ENCODE measurements around the gene MEIS2.

The MEIS2 gene

DNA sequence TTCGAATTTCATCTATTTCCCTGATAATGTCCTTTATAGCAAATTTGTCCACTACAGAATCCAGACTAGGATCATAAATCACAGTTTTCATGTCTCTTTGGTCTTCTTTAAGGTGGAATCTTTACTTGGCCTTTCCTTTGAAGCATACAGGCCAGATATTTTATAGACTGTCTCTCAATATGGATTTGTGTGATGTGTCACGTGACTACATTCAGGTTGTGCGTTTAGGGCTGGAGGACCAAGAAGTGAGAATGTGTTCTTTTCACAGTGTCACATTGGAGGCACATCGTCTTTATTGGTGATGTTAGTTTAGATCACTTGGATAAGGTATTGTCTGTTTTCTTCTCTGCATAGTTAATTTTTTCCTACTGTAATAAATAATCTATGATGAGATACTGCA lies 232.9 kb downstream of the MEIS2 start:
- H3K4me3 ChIP-seq (ENCODE audit: control insufficient read depth, low read depth, low read length) = no peak overlapping the region
- TF ChIP-seq, protein P1, sequence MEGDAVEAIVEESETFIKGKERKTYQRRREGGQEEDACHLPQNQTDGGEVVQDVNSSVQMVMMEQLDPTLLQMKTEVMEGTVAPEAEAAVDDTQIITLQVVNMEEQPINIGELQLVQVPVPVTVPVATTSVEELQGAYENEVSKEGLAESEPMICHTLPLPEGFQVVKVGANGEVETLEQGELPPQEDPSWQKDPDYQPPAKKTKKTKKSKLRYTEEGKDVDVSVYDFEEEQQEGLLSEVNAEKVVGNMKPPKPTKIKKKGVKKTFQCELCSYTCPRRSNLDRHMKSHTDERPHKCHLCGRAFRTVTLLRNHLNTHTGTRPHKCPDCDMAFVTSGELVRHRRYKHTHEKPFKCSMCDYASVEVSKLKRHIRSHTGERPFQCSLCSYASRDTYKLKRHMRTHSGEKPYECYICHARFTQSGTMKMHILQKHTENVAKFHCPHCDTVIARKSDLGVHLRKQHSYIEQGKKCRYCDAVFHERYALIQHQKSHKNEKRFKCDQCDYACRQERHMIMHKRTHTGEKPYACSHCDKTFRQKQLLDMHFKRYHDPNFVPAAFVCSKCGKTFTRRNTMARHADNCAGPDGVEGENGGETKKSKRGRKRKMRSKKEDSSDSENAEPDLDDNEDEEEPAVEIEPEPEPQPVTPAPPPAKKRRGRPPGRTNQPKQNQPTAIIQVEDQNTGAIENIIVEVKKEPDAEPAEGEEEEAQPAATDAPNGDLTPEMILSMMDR (conservative IDR thresholded peaks at IDR 0.05; ENCODE audit: control insufficient read depth, insufficient read depth, low read depth, low read length) = no peak
- DNase-seq (ENCODE audit: low read depth) = no peak

DNA sequence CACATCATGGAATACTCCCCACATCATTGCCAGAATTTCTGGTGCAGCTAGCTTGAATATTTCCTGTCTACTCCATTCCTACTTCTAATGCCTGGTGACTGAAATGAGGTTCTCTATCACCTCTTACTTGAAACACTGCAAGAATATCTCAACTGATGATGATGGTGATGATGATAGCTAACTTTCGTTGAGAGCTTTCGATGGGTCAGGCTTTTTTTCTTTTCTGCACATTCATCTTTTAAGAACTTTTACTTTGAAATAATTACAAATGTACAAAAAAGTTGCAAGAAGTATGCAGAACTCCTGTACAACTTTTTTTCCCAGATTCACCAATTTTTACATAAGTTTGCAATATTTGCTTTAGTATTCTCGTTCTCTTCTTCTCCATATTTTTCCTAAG lies 233.5 kb downstream of the MEIS2 start:
- TF ChIP-seq, protein P1 (conservative IDR thresholded peaks at IDR 0.05; ENCODE audit: control insufficient read depth, insufficient read depth, low read depth, low read length) = no peak
- no peak overlapping the region for H3K4me3 ChIP-seq (ENCODE audit: control insufficient read depth, low read depth, low read length)
- DNase-seq (ENCODE audit: low read depth) = no peak

DNA sequence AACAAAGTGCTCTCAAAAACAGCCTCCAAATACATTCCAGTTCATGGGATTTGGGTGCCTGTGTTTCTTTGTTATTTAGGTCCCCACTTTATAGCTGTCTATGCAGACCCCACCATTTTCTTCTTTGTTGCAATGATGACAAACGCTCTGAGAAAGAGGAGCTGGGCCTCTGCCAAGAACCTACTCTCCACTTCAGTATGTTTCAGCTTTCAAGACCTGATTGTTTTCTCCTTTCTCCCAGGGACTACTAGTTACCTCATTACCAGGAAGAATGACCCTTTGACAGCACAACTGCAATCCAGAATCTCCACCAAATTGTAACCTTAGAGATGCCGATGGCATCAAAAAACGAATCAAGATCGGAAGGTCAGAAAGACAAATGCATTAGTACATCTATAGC lies 236.8 kb downstream of the MEIS2 start:
- TF ChIP-seq, protein P1 (conservative IDR thresholded peaks at IDR 0.05; ENCODE audit: control insufficient read depth, insufficient read depth, low read depth, low read length) = no peak
- peak; percentile 41 for DNase-seq (ENCODE audit: low read depth)
- no peak overlapping the region for H3K4me3 ChIP-seq (ENCODE audit: control insufficient read depth, low read depth, low read length)

DNA sequence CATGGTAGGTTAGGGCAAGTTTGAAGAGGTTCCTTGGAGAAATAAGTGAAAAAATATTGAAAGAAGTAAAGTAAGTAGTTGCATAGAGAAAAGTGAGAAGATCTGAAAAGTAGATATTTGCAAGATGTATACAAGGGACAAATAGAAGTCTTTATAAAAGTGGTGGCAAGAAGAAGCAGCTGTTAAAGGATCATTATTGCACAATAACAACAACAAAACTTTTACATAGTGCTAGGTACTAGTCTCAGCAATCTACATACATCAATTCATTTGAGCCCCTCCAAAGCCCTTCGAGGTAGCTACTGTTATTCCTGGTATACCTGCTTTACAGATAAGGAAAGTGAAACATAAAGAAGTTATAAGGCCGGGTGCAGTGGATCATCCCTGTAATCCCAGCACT lies 239.6 kb downstream of the MEIS2 start:
- DNase-seq (ENCODE audit: low read depth) = no peak
- TF ChIP-seq, protein P1 (conservative IDR thresholded peaks at IDR 0.05; ENCODE audit: control insufficient read depth, insufficient read depth, low read depth, low read length) = no peak
- no peak overlapping the region for H3K4me3 ChIP-seq (ENCODE audit: control insufficient read depth, low read depth, low read length)

DNA sequence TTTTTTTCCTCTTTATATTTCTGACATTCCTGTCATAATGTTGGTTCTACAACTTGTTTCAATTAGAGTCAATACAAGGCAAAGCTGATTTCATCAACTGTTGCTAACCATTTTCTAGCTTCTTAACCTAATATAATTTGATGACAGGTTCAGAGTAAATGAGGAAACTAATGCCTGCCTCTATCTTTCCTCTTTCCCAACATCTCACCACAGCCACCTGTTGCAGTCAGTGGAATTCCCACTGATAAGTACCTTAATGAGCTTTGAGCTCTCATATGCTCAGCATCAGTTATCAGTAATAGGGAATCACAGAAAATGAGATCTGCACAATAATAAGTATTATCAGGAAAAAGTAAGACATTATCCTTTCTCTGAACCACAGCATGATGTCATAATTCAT lies 241.9 kb downstream of the MEIS2 start:
- TF ChIP-seq, protein P1 (conservative IDR thresholded peaks at IDR 0.05; ENCODE audit: control insufficient read depth, insufficient read depth, low read depth, low read length) = no peak
- no peak for DNase-seq (ENCODE audit: low read depth)
- no peak overlapping the region for H3K4me3 ChIP-seq (ENCODE audit: control insufficient read depth, low read depth, low read length)

DNA sequence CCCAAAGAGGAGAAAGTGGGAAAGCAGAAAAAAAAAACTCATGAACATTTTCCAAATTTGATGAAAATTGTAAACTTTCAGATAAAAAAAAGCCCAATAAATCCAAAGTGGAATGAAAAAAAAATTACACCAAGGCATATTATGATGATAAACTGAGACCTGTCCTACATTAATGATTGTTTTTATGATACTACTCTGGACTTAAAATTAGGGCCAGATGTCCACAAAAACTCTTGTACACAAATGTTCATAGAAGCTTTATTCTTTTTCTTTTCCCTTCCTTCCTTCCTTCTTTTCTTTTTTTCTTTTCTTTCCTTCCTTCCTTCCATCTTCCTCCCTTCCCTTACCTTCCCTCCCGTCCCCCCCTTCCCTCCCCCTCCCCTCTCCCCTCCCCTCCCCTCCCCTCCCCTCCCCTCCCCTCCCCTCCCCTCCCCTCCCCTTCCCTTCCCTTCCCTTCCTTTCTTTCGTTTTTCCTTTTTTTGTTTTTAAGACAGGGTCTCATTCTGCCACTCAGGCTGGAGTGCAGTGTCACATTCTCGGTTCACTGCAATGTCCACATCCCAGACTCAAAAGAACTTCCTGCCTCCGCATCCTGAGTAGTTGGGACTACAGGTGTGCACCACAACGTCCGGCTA lies 243.9 kb downstream of the MEIS2 start:
- no peak for DNase-seq (ENCODE audit: low read depth)
- H3K4me3 ChIP-seq (ENCODE audit: control insufficient read depth, low read depth, low read length) = no peak overlapping the region

More for the DNA sequence above, 243.9 kb downstream of the MEIS2 start:
- TF ChIP-seq, protein P1 (conservative IDR thresholded peaks at IDR 0.05; ENCODE audit: control insufficient read depth, insufficient read depth, low read depth, low read length) = no peak
